Measurements from ENCODE around the gene SINHCAF. TPM values are rescaled to one million over a fixed set of nuclear protein-coding genes. Genes with fewer than 3 reads are reported as not detected.

Gene SINHCAF
- total and polyA plus RNA-seq, 2 experiments from 2014 or later: 581 to 686 TPM

- peak overlapping the region; percentile 93 for H3K4me3 ChIP-seq
- DNase-seq (ENCODE audit: low spot score) (peak; percentile 56), ATAC-seq (peak; percentile 2; the same call in 2 of the 3 replicates)
- peaks cover 53% of the 10 kb centered on the region for H3K4me1 Mint-ChIP-seq
- no peaks in the 10 kb centered on the region for H3K36me3 ChIP-seq (ENCODE audit: insufficient read depth)
- peaks cover 40% of the 10 kb centered on the region for H4K20me1 ChIP-seq (replicated peaks; ENCODE audit: insufficient read depth)
- no peaks in the 10 kb centered on the region for H3K9me2 ChIP-seq (ENCODE audit: insufficient read depth)
- H3K4me3 Mint-ChIP-seq: peak overlapping the region; percentile 98
- H3K36me3 Mint-ChIP-seq (ENCODE audit: low read depth): peaks cover 33% of the 10 kb centered on the region
- H3F3A ChIP-seq (replicated peaks; ENCODE audit: low read depth): no peaks in the 10 kb centered on the region
- no peak overlapping the region for H2AFZ ChIP-seq
- H3K27ac ChIP-seq (ENCODE audit: low read depth): peak overlapping the region; percentile 99
- H3K27ac Mint-ChIP-seq: peak overlapping the region; percentile 92
- H3K4me2 ChIP-seq: peak overlapping the region; percentile 93
- peaks cover 52% of the 10 kb centered on the region for H3K4me1 ChIP-seq (ENCODE audit: insufficient read depth)
- H3K9me3 Mint-ChIP-seq: peaks cover 6% of the 10 kb centered on the region
- H3K27me3 Mint-ChIP-seq (ENCODE audit: insufficient read depth, low read depth, poor library complexity): peaks cover 27% of the 10 kb centered on the region
- no peak for TF ChIP-seq ZNF331 (CRISPR knock-in tag; IDR thresholded peaks at IDR 0.05; ENCODE audit: low read depth)
- no peak for TF ChIP-seq NANOG (IDR thresholded peaks at IDR 0.05; ENCODE audit: borderline replicate concordance)
- TF ChIP-seq STAT1 (IDR thresholded peaks at IDR 0.05; ENCODE audit: unreplicated experiment): no peak
- TF ChIP-seq EZH2phosphoT487 (IDR thresholded peaks at IDR 0.05; ENCODE audit: unreplicated experiment): no peak
- TF ChIP-seq, protein P1, sequence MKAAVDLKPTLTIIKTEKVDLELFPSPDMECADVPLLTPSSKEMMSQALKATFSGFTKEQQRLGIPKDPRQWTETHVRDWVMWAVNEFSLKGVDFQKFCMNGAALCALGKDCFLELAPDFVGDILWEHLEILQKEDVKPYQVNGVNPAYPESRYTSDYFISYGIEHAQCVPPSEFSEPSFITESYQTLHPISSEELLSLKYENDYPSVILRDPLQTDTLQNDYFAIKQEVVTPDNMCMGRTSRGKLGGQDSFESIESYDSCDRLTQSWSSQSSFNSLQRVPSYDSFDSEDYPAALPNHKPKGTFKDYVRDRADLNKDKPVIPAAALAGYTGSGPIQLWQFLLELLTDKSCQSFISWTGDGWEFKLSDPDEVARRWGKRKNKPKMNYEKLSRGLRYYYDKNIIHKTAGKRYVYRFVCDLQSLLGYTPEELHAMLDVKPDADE (IDR thresholded peaks at IDR 0.05): no peak
- no peak for TF ChIP-seq EZH2 (IDR thresholded peaks at IDR 0.05; ENCODE audit: low read depth, unreplicated experiment)
- no peak for TF ChIP-seq CREB1 (CRISPR knock-in tag; IDR thresholded peaks at IDR 0.05; ENCODE audit: low read depth)
- no peak for TF ChIP-seq JUNB (IDR thresholded peaks at IDR 0.05; ENCODE audit: unreplicated experiment)
- TF ChIP-seq, protein P2, sequence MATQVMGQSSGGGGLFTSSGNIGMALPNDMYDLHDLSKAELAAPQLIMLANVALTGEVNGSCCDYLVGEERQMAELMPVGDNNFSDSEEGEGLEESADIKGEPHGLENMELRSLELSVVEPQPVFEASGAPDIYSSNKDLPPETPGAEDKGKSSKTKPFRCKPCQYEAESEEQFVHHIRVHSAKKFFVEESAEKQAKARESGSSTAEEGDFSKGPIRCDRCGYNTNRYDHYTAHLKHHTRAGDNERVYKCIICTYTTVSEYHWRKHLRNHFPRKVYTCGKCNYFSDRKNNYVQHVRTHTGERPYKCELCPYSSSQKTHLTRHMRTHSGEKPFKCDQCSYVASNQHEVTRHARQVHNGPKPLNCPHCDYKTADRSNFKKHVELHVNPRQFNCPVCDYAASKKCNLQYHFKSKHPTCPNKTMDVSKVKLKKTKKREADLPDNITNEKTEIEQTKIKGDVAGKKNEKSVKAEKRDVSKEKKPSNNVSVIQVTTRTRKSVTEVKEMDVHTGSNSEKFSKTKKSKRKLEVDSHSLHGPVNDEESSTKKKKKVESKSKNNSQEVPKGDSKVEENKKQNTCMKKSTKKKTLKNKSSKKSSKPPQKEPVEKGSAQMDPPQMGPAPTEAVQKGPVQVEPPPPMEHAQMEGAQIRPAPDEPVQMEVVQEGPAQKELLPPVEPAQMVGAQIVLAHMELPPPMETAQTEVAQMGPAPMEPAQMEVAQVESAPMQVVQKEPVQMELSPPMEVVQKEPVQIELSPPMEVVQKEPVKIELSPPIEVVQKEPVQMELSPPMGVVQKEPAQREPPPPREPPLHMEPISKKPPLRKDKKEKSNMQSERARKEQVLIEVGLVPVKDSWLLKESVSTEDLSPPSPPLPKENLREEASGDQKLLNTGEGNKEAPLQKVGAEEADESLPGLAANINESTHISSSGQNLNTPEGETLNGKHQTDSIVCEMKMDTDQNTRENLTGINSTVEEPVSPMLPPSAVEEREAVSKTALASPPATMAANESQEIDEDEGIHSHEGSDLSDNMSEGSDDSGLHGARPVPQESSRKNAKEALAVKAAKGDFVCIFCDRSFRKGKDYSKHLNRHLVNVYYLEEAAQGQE (IDR thresholded peaks at IDR 0.05; ENCODE audit: unreplicated experiment): no peak
- no peak for TF ChIP-seq POLR2AphosphoS5 (IDR thresholded peaks at IDR 0.05; ENCODE audit: low read depth)
- no peak for TF ChIP-seq ZNF114 (CRISPR knock-in tag; IDR thresholded peaks at IDR 0.05)
- no peaks in the 10 kb centered on the region for H3K27me3 ChIP-seq (ENCODE audit: insufficient read depth)
- peaks cover 77% of the 10 kb centered on the region for H3K79me2 ChIP-seq (replicated peaks; ENCODE audit: insufficient read depth)
These were observed 2.4 kb downstream of the SINHCAF start for GRCh38 chr12:31323391-31324115.

- peaks cover 6% of the 10 kb centered on the region for H3K9me3 Mint-ChIP-seq
- Histone ChIP-seq H3K4me1 (ENCODE audit: insufficient read depth) (peaks cover 59% of the 10 kb centered on the region), H4K20me1 (replicated peaks; ENCODE audit: insufficient read depth) (peaks cover 47% of the 10 kb centered on the region), H3K4me3 (peak overlapping the region; percentile 93), H3K36me3 (ENCODE audit: insufficient read depth) (no peaks in the 10 kb centered on the region), H3K79me2 (replicated peaks; ENCODE audit: insufficient read depth) (peaks cover 85% of the 10 kb centered on the region), H3K27me3 (ENCODE audit: insufficient read depth) (no peaks in the 10 kb centered on the region), H3F3A (replicated peaks; ENCODE audit: low read depth) (no peaks in the 10 kb centered on the region), H3K4me2 (peak overlapping the region; percentile 93), H2AFZ (no peak overlapping the region), H3K9me2 (ENCODE audit: insufficient read depth) (no peaks in the 10 kb centered on the region), H3K27ac (ENCODE audit: low read depth) (peak overlapping the region; percentile 99)
- H3K27me3 Mint-ChIP-seq (ENCODE audit: insufficient read depth, low read depth, poor library complexity): peaks cover 30% of the 10 kb centered on the region
- peaks cover 33% of the 10 kb centered on the region for H3K36me3 Mint-ChIP-seq (ENCODE audit: low read depth)
- H3K4me3 Mint-ChIP-seq: peak overlapping the region; percentile 98
- peaks cover 61% of the 10 kb centered on the region for H3K4me1 Mint-ChIP-seq
- H3K27ac Mint-ChIP-seq: peak overlapping the region; percentile 92
- peak; percentile 51 for DNase-seq (ENCODE audit: low spot score)
- no peak for ATAC-seq
- TF ChIP-seq ZNF114 (CRISPR knock-in tag; IDR thresholded peaks at IDR 0.05): no peak
- TF ChIP-seq ZNF331 (CRISPR knock-in tag; IDR thresholded peaks at IDR 0.05; ENCODE audit: low read depth): no peak
- TF ChIP-seq POLR2AphosphoS5 (IDR thresholded peaks at IDR 0.05; ENCODE audit: low read depth): no peak
- TF ChIP-seq EZH2 (IDR thresholded peaks at IDR 0.05; ENCODE audit: low read depth, unreplicated experiment): no peak
- TF ChIP-seq NANOG (IDR thresholded peaks at IDR 0.05; ENCODE audit: borderline replicate concordance): no peak
- TF ChIP-seq STAT1 (IDR thresholded peaks at IDR 0.05; ENCODE audit: unreplicated experiment): no peak
- TF ChIP-seq EZH2phosphoT487 (IDR thresholded peaks at IDR 0.05; ENCODE audit: unreplicated experiment): no peak
These were observed 3.1 kb downstream of the SINHCAF start for GRCh38 chr12:31322801-31323207.
